T-cell (primary cell): Measurements from ENCODE around the gene EFCAB9. TPM values are rescaled to one million over a fixed set of nuclear protein-coding genes. Genes with fewer than 3 reads are reported as not detected.
"Not testable (repeated sequence)": the region's sequence is repeated elsewhere in the genome, so short reads cannot be mapped to it uniquely, and the experiment has no call there.

Experiments
- ATAC-seq, 4 experiments: fragments of 200-7000 bp in 3 of 4; fragments of 150-1000 bp in 1 of 4; cut with Tn5 transposase; replicated peaks in 1 of 4; 1 replicate in 3 of 4; 2 replicates in 1 of 4; pipeline ENCODE4 v1.10.0; 2021; ENCODE audit warnings: moderate library complexity in 3 of 4, mild to moderate bottlenecking in 2 of 4, moderate number of reproducible peaks in 1 of 4
- CTCF ChIA-PET, 2 donors: fragments of 300-600 bp; sonication (Branson Sonifier 250); formaldehyde crosslinking; loops; one replicate each; lab custom pipeline; 2022; ENCODE audit warnings: antibody characterized with exemption in 2 of 2; lab: Charles Lee
- POLR2A ChIA-PET, 2 donors: fragments of 300-600 bp; sonication (Branson Sonifier 250); formaldehyde crosslinking; loops; one replicate each; lab custom pipeline; 2022; ENCODE audit warnings: antibody characterized with exemption in 2 of 2; lab: Charles Lee
- DNase-seq, 35 experiments: peaks; one replicate each; pipeline versions ENCODE4 v3.0.0 to v3.0.0-alpha.2; 2013 to 2023
- H3K27ac ChIP-seq: one replicate; pipeline ENCODE4 v1.5.1; 2013; ENCODE audit warnings: low read length
- H3K27me3 ChIP-seq, 2 experiments: replicated peaks in 1 of 2; 1 replicate in 1 of 2; 2 replicates in 1 of 2; pipeline versions ENCODE4 v1.6.1 to v1.7.0; 2013; ENCODE audit warnings: low read length in 1 of 2, mixed read lengths in 1 of 2; ENCODE audit not compliant: control insufficient read depth in 2 of 2, insufficient read depth in 2 of 2; ENCODE audit errors: extremely low read depth in 1 of 2
- H3K36me3 ChIP-seq, 2 donors: 1 replicate in 1 of 2; 2 replicates in 1 of 2; pipeline versions ENCODE4 v1.6.1 to v1.7.0; 2013; ENCODE audit warnings: low read length in 1 of 2; ENCODE audit not compliant: control insufficient read depth in 2 of 2, insufficient read depth in 1 of 2; ENCODE audit errors: extremely low read depth in 1 of 2
- H3K4me1 ChIP-seq, 2 experiments: 1 replicate in 1 of 2; 2 replicates in 1 of 2; pipeline versions ENCODE4 v1.6.1 to v1.7.0; 2013; ENCODE audit warnings: low read length in 2 of 2, mixed read lengths in 1 of 2; ENCODE audit not compliant: insufficient read depth in 2 of 2, control insufficient read depth in 1 of 2; ENCODE audit errors: extremely low read depth in 1 of 2
- H3K4me3 ChIP-seq, 2 donors: 1 replicate in 1 of 2; 2 replicates in 1 of 2; pipeline versions ENCODE4 v1.5.1 to v1.7.0; 2013; ENCODE audit warnings: mild to moderate bottlenecking in 2 of 2, low read length in 1 of 2, moderate library complexity in 1 of 2; ENCODE audit not compliant: control insufficient read depth in 1 of 2; ENCODE audit errors: extremely low read depth in 1 of 2
- H3K9me3 ChIP-seq: 2 replicates; pipeline ENCODE4 v1.7.0; 2013
- H3K27ac Mint-ChIP-seq, 2 donors: one replicate each; pipeline ENCODE4 v1.8.0; 2020 to 2021; ENCODE audit warnings: mild to moderate bottlenecking in 2 of 2, mixed read lengths in 2 of 2
- H3K27me3 Mint-ChIP-seq, 2 donors: one replicate each; pipeline ENCODE4 v1.8.0; 2021 to 2022; ENCODE audit warnings: mixed read lengths in 2 of 2
- H3K36me3 Mint-ChIP-seq: one replicate; pipeline ENCODE4 v1.8.0; 2021; ENCODE audit warnings: mixed read lengths
- H3K4me1 Mint-ChIP-seq, 3 donors: one replicate each; pipeline ENCODE4 v1.8.0; 2020 to 2022; ENCODE audit warnings: mixed read lengths in 3 of 3, mild to moderate bottlenecking in 1 of 3
- H3K4me3 Mint-ChIP-seq, 3 donors: one replicate each; pipeline ENCODE4 v1.8.0; 2020 to 2022; ENCODE audit warnings: mild to moderate bottlenecking in 3 of 3, mixed read lengths in 3 of 3, moderate library complexity in 3 of 3
- H3K9me3 Mint-ChIP-seq, 3 donors: one replicate each; pipeline ENCODE4 v1.8.0; 2020 to 2022; ENCODE audit warnings: mixed read lengths in 3 of 3
- WGBS: methylation state at CpG from one replicate; pipeline ENCODE4 v1.1.5; 2013; ENCODE audit warnings: missing lambda C conversion rate; ENCODE audit not compliant: insufficient coverage; 5-methylcytosine and 5-hydroxymethylcytosine counted together
- total RNA-seq, 35 experiments: library from RNA in 6 of 35; stranded (reverse) in 6 of 35; fragments of 120-200 nt in 1 of 35; gene quantifications; one replicate each; pipeline versions ENCODE4 v1.2.1 to v1.2.4 and lab custom pipeline; 2013 to 2026

EFCAB9 gene
- total RNA-seq, 5 donors from 2014 or later (not counting 1 experiment from before 2014, with no cell fraction given): not detected

DNA sequence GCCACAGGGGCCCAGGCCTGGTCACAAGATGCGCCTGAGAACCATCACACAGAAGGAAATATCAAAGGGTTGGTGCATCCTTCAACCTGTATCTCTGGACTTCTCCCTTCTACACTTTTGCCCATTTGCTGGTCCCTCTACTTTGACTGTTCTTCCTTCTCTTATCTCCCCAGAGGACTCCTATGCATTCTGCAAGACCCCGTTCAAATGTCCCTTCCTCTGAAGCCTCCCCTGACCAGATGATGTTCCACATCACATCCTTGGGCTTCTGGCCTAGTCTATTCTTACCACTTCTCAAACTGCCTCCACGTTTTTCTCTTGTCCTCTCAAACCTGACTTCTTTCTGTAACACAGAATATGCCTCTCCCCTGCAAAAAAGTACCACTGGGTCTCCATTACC lies 40.3 kb upstream of the EFCAB9 start:
- peaks cover 73 to 85% (median 82%) of the 10 kb centered on the region in 3 donors for H3K4me1 Mint-ChIP-seq
- H3K27ac ChIP-seq: peak overlapping the region; percentile 44
- CTCF ChIA-PET: interaction anchor here in 1 of 2 donors (0.6 kb wide), 1 partner anchor 88 kb away, joined by 7 read pairs; no protein-coding TSS in a partner anchor
- H3K27me3 ChIP-seq: no peaks in the 10 kb centered on the region
- no peaks in the 10 kb centered on the region for H3K9me3 ChIP-seq
- H3K27me3 Mint-ChIP-seq: no peaks in the 10 kb centered on the region
- H3K4me1 ChIP-seq: peaks cover 13 to 58% of the 10 kb centered on the region in 2 experiments
- no peak overlapping the region for H3K4me3 Mint-ChIP-seq
- ATAC-seq: no peak
- H3K27ac Mint-ChIP-seq: peak overlapping the region; percentile 86 to 94
- DNase-seq: no peak
- WGBS: 97% methylated on average over 3 of the region's 3 CpGs
- peaks cover 51% of the 10 kb centered on the region for H3K36me3 Mint-ChIP-seq
- peaks cover 3 to 73% of the 10 kb centered on the region in 2 donors for H3K36me3 ChIP-seq
- no peaks in the 10 kb centered on the region for H3K9me3 Mint-ChIP-seq
- H3K4me3 ChIP-seq: no peak overlapping the region
- POLR2A ChIA-PET: no interaction called here

DNA sequence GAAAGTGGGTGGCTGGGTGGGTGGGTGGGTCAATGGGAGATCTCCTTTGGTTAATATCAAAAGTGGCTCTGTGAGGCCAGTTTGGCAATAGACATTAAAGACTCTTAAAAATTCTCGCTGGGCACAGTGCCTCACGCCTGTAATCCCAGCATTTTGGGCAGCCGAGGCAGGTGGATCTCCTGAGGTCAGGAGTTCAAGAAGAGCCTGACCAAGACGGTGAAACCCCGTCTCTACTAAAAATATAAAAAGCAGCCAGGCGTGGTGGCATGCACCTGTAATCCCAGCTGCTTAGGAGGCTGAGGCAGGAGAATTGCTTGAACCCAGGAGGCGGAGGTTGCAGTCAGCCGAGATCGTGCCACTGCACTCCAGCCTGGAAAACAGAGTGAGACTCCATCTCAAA lies 38.9 kb upstream of the EFCAB9 start:
- not testable (repeated sequence) for DNase-seq, H3K9me3 ChIP-seq, H3K27me3 Mint-ChIP-seq, H3K4me3 Mint-ChIP-seq, H3K9me3 Mint-ChIP-seq, H3K27ac ChIP-seq, ATAC-seq, H3K4me3 ChIP-seq, H3K27me3 ChIP-seq
- ChIA-PET POLR2A (interaction anchor here in 1 of 2 donors (0.7 kb wide), 1 partner anchor 41 kb away, joined by 3 read pairs; no protein-coding TSS in a partner anchor), CTCF (interaction anchor here (0.6 to 1.1 kb wide), 3 partner anchors 16 to 85 kb away, joined by 3 to 5 read pairs (median 3); no protein-coding TSS in a partner anchor)
- peaks cover 79 to 85% (median 80%) of the 10 kb centered on the region in 3 donors for H3K4me1 Mint-ChIP-seq
- H3K4me1 ChIP-seq: peaks cover 14 to 57% of the 10 kb centered on the region in 2 experiments
- H3K36me3 Mint-ChIP-seq: peaks cover 51% of the 10 kb centered on the region
- peak overlapping the region in 1 of 2 donors; percentile 86 for H3K27ac Mint-ChIP-seq
- H3K36me3 ChIP-seq: peaks cover 3 to 67% of the 10 kb centered on the region in 2 donors
- 91% methylated on average over 5 of the region's 9 CpGs for WGBS

DNA sequence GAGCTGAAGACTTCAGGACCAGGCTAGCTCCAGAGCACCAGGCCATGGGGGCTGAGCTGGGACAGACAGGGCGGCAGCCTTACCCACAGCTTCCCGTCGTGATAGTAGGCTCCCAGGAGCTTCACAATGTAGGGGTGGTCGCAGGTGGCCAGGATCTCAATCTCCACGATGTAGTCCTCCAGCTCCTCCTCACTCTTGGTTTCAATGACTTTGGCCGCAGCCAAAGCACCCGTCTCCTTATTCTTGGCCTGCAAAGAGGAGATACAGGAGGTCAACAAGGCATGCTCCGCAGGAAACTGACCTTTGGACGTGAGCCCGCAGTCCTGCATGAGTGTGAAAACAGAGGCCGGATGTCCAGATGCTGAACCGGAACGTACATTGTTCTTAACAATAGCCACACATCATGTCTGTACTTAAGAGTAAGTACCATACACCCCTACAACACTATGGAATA lies 37.4 kb upstream of the EFCAB9 start:
- no peak for DNase-seq
- peaks cover 54% of the 10 kb centered on the region for H3K36me3 Mint-ChIP-seq
- no peaks in the 10 kb centered on the region for H3K27me3 Mint-ChIP-seq
- peaks cover 3 to 63% of the 10 kb centered on the region in 2 donors for H3K36me3 ChIP-seq
- POLR2A ChIA-PET: interaction anchor here (0.5 to 0.6 kb wide), 3 partner anchors 25 to 85 kb away, joined by 3 to 4 read pairs (median 3); no protein-coding TSS in a partner anchor
- no peaks in the 10 kb centered on the region for H3K9me3 ChIP-seq
- peaks cover 7 to 57% of the 10 kb centered on the region in 2 experiments for H3K4me1 ChIP-seq
- WGBS: 95% methylated on average over 9 of the region's 13 CpGs
- no peaks in the 10 kb centered on the region for H3K9me3 Mint-ChIP-seq
- no peak overlapping the region for H3K4me3 ChIP-seq
- peaks cover 79 to 84% (median 79%) of the 10 kb centered on the region in 3 donors for H3K4me1 Mint-ChIP-seq
- CTCF ChIA-PET: interaction anchor here in 1 of 2 donors (0.8 to 1.5 kb wide), 3 partner anchors 16 to 32 kb away, joined by 3 to 4 read pairs (median 4); partner anchors contain the start of gene STK10
- H3K27me3 ChIP-seq: no peaks in the 10 kb centered on the region
- H3K4me3 Mint-ChIP-seq: no peak overlapping the region
- no peak overlapping the region for H3K27ac ChIP-seq
- no peak for ATAC-seq
- H3K27ac Mint-ChIP-seq: peak overlapping the region; percentile 30 to 41

DNA sequence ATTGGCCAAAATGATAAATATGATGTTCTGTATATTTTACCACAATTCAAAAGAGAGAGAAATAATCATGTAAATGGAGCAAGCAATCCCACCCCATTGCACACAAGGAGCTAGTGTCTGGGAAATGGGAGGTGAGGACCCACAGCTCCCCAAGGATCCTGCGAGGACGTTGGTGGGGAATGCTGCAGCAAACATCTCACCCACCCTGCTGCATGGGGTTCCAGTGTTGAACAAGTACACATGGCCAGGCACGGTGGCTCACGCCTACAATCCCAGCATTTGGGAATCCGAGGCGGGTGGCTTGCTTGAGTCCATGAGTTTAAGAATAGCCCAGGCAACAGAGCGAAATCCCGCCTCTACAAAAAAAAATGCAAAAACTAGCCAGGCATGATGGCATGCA lies 35.0 kb upstream of the EFCAB9 start:
- 97% methylated on average over 8 of the region's 8 CpGs for WGBS
- no peaks in the 10 kb centered on the region for H3K27me3 ChIP-seq
- H3K4me3 Mint-ChIP-seq: peak overlapping the region in 1 of 3 donors; percentile 20
- H3K36me3 Mint-ChIP-seq: peaks cover 36% of the 10 kb centered on the region
- peak overlapping the region; percentile 66 to 79 for H3K27ac Mint-ChIP-seq
- no peaks in the 10 kb centered on the region for H3K9me3 ChIP-seq
- CTCF ChIA-PET: interaction anchor here in 1 of 2 donors (1.5 kb wide), 1 partner anchor 30 kb away, joined by 4 read pairs; the partner anchor contains the start of gene STK10
- peaks cover 13 to 66% of the 10 kb centered on the region in 2 experiments for H3K4me1 ChIP-seq
- no peak overlapping the region for H3K27ac ChIP-seq
- peaks cover 70 to 81% (median 77%) of the 10 kb centered on the region in 3 donors for H3K4me1 Mint-ChIP-seq
- POLR2A ChIA-PET: no interaction called here
- no peak for DNase-seq
- no peak for ATAC-seq
- H3K9me3 Mint-ChIP-seq: no peaks in the 10 kb centered on the region
- peaks cover 7 to 58% of the 10 kb centered on the region in 2 donors for H3K36me3 ChIP-seq
- H3K4me3 ChIP-seq: no peak overlapping the region
- no peaks in the 10 kb centered on the region for H3K27me3 Mint-ChIP-seq

DNA sequence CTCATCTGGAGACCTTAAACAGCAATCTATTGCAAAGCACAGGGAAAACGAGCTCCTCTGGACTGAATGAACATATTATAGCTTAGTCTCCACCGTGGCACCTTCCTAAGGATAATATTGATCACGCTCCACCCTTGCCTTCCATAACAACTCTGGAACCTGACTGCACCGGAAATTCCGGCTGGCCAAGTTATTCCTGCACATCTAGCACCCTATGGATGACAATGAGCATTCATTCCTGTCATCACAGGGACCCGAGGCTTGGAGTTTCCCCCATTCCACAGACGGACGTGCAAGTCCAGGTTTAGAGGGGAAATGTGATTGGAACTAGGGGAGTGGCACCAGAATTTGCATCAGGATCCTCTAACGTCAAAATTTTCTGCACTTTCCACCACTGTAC lies 33.5 kb upstream of the EFCAB9 start:
- Histone ChIP-seq H3K4me3 (no peak overlapping the region), H3K36me3 (peaks cover 3 to 55% of the 10 kb centered on the region in 2 donors), H3K27me3 (no peaks in the 10 kb centered on the region), H3K27ac (no peak overlapping the region), H3K9me3 (no peaks in the 10 kb centered on the region), H3K4me1 (peaks cover 17 to 73% of the 10 kb centered on the region in 2 experiments)
- DNase-seq (no peak), ATAC-seq (no peak)
- no peaks in the 10 kb centered on the region for H3K9me3 Mint-ChIP-seq
- POLR2A ChIA-PET: interaction anchor here (0.6 to 0.7 kb wide), 3 partner anchors 70 to 766 kb away, joined by 3 to 6 read pairs (median 4); no protein-coding TSS in a partner anchor
- CTCF ChIA-PET: interaction anchor here in 1 of 2 donors (0.7 to 1.5 kb wide), 2 partner anchors 28 to 237 kb away, joined by 3 to 4 read pairs; partner anchors contain the start of gene STK10
- 50% methylated on average over 1 of the region's 9 CpGs for WGBS
- H3K4me1 Mint-ChIP-seq: peaks cover 59 to 81% (median 74%) of the 10 kb centered on the region in 3 donors
- H3K27ac Mint-ChIP-seq: peak overlapping the region; percentile 57 to 78
- H3K4me3 Mint-ChIP-seq: peak overlapping the region in 2 of 3 donors; percentile 13 to 20
- peaks cover 26% of the 10 kb centered on the region for H3K36me3 Mint-ChIP-seq
- no peaks in the 10 kb centered on the region for H3K27me3 Mint-ChIP-seq

DNA sequence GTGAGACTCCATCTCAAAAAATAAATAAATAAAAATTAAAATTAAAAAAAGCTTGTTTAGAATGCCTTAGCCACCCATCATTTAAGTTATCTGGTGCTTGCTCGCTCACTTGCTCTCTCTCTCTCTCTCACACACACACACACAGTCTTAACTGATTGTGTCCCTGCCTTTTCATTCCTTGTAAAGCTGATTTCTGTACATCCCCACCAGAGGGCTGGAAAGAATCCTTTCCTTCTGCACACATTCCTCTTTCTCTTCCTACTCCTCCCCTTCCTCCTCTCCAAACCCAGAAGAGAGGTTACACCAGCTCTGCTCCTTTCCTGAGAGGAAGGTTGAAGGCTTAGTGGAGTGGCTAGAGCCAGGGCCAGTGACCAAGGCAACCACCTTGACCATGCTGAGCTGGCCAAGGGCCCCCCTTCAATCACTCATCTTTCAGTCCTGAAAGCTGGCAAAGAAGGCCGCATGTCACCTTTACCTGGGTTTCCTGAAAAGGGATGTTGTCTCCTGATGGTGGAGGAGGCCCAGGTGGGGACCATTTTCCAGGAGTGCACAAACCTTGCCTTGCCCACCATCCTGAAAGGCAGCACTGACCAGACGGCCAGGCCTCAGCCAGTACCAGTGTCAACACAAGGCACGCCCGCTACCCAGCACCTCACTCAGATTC lies 31.5 kb upstream of the EFCAB9 start:
- H3K9me3 ChIP-seq: no peaks in the 10 kb centered on the region
- CTCF ChIA-PET: interaction anchor here in 1 of 2 donors (1.1 kb wide), 1 partner anchor 12 kb away, joined by 3 read pairs; no protein-coding TSS in a partner anchor
- POLR2A ChIA-PET: interaction anchor here in 1 of 2 donors (0.6 kb wide), 1 partner anchor 8 kb away, joined by 3 read pairs; no protein-coding TSS in a partner anchor
- Mint-ChIP-seq H3K27me3 (no peaks in the 10 kb centered on the region), H3K9me3 (no peaks in the 10 kb centered on the region), H3K4me3 (peak overlapping the region in 1 of 3 donors; percentile 50), H3K36me3 (peaks cover 16% of the 10 kb centered on the region), H3K27ac (peak overlapping the region; percentile 29 to 69), H3K4me1 (peaks cover 60 to 85% (median 79%) of the 10 kb centered on the region in 3 donors)
- peak overlapping the region; percentile 10 for H3K27ac ChIP-seq
- H3K36me3 ChIP-seq: peaks cover 3 to 52% of the 10 kb centered on the region in 2 donors
- ATAC-seq: peak in 1 of 4 experiments; percentile 9
- H3K4me3 ChIP-seq: no peak overlapping the region
- no peaks in the 10 kb centered on the region for H3K27me3 ChIP-seq
- no peak for DNase-seq
- WGBS: 92% methylated on average over 4 of the region's 5 CpGs
- peaks cover 17 to 85% of the 10 kb centered on the region in 2 experiments for H3K4me1 ChIP-seq
